Kidney tubule cell (primary cell): ENCODE data around the gene IQCE.
"Not testable (repeated sequence)": the region's sequence is repeated elsewhere in the genome, so short reads cannot be mapped to it uniquely, and the experiment has no call there.

Experiments used
- DNase-seq: peaks from one replicate; pipeline ENCODE4 v3.0.0-alpha.2; 2018; ENCODE audit warnings: low spot score

The IQCE gene

DNA sequence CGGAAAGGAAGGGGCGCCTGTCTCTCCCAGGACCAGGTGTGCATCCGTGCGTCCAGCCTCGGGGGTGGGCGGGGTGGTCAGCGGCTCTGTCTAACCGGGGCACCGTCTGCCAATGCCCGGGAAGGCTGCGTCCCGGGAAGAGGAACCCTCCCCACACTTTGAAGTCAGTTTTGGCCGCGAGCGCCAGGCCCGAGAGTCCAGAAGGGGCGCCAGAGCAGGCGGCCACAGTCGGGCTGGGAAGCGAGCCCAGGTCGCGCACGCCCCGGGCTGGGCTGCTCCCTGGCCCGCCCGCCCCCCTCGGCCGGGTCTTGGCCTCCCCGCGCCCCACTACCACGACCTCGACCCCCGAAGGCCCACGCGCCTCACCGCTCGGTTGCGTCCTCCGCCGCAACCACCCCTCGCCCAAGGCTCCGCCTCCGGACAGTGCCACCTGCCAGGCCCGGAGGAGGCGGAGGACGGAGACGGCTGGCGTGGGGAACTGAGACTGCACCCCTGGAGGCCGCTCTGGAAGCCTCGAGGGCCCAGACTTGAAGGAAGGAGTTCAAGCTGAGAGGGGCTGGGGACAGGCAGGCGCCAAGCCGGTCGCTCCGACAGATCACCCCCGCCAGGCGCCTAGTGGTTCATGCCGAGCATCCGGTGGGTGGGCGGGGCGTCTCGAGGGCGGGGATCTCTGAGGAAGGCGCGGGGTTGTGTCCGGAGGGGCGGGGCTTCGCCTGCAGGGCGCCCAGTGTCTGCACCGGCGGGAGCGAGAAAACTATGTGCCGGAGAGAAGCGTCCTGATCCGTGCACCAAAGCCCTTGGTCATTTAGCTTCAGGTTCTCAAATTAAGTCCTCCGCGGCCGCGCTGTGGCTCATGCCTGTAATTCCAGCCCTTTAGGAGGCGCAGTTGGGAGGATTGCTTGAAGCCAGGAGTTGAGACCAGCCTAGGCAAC is 3.4 kb upstream of the IQCE start, which contains the start of gene BRAT1:
Gene BRAT1, minus strand, starts transcription at position 404 of the 932 bp plus-strand sequence. CDS start 1,093 bp downstream, outside the sequence.
- DNase-seq, result peak; percentile 96

DNA sequence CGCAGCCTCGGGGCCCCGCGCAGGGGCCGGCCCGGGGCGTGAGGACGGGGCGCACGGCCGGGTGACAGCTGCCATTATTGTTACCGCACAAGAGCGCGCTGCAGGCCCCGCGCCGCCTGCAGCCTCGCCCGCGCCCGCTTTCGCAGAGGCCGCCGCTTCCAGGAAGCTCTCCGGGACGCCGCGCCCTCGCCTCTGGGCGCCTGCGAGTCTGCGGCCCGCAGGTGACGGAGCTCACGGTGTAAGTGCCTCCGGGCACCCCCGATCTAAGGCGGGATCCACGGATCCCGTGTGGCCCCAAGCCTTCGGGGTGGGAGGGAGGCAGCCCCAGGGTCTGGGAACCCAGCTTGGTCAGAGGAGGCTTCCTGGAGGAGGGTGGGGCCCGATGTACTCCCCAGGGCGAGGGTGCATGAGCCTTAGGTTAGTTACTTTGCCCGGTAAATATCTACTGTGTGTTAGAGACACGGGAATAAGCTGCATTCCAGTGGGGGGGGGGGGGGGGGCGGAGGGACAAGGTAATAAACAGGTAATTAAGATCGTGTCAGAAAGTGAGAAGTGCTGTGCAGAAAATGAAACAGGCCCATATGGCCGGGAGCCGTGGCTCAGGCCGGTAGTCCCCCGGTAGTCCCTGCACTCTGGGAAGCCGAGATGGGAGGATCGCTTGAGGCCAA is 638 bp downstream of the IQCE start:
- DNase-seq, result peak; percentile 53

DNA sequence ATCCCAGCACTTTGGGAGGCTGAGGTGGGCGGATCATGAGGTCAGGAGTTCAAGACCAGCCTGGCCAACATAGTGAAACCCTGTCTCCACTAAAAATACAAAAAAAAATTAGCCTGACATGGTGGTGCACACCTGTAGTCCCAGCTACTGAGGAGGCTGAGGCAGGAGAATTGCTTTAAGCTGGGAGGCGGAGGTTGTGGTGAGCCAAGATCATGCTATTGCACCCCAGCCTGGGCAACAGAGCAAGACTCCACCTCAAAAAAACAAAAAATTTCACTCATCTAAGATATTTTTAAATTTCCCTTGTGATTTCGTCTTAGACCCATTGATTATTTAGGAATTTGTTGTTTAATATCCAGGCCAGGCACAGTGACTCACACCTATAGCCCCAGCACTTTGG is 5.2 kb downstream of the IQCE start:
- DNase-seq, result not testable (repeated sequence)

DNA sequence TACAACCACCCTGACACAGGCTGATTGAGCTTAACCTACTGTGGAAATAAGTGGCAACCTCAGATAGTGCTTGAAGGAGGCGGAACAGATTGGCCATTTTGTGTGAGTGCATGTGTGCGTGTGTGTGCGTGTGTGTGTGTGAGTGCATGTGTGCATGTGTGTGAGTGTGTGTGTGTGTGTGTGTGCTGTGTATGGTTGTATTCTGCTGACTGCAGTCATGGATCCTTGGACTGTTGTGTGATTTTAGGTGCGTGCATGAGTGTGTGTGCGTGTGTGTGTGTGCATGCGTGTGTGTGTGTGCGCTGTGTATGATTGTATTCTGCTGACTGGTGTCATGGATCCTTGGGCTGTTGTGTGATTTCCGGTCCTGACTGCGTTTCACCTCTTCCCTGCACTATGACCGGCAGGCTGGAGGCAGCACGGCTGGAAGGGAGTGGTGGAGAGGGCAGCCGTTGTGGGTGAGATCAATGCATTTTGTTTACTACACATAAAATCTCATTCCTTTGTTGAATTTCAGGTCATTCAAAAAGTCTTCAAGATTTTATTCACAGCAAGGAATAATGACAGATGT is 6.3 kb downstream of the IQCE start:
- DNase-seq, result peak; percentile 30

DNA sequence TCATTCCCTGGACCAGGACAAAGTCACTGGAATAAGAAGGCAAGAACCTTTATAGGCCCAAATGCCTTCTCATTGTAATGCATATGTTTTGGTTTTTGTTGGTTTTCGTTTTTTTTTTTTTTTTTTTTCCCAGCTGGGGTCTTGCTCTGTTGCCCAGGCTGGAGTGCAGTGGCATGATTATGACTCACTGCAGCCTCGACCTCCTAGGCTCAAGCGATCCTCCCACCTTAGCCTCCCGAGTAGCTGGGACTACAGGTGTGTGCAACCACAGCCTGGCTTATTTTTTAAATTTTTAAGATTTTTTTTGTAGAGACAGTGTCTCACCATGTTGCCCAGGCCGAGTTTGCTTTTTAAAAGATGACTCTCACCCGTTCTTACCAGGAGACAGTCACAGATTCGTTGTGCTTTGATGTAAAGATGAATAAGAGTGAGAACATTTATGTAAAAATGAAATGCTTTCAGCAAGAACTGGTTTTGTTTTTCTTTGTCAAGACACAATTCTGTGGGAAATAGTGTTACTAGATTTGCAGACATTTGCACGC is 7.6 kb downstream of the IQCE start:
- DNase-seq, result no peak

DNA sequence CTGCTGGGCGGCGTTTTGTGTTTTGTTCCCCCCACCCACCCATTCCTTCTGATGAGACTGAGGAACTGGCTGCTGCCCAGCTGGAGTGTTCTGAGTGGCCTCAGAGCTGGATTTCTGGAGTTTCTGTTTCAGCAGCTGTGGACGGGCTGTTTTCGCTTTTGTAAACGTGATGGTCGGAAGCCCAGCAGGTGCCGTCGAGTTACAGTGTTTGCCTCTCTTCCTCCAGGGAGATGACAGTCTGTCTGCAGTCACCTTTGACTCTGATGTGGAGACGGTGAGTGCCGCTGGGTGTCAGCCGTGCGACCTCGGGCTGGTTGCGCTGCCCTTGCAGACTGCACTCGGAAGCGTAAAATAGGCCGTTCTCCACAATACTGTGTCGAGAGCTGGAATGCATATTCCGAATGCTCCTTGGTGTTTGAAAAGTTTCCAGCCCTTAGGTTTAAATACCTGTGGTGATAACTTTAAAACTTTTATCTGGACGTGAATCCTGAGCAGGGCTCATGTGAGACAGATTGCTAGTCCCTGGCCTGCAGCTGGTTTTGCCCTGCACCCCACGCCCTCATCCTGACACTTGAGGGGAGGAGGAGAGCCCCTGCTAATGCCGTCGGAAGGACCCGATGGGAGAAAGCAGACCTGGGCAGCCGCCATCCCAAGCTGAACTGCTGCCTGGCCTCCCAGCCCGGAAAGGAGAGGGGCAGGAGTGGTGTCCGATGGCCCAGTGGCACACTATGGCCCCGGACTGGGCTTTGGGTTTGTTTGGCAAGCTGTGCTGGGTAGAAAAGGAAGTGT is 8.3 kb downstream of the IQCE start:
- DNase-seq, result no peak

DNA sequence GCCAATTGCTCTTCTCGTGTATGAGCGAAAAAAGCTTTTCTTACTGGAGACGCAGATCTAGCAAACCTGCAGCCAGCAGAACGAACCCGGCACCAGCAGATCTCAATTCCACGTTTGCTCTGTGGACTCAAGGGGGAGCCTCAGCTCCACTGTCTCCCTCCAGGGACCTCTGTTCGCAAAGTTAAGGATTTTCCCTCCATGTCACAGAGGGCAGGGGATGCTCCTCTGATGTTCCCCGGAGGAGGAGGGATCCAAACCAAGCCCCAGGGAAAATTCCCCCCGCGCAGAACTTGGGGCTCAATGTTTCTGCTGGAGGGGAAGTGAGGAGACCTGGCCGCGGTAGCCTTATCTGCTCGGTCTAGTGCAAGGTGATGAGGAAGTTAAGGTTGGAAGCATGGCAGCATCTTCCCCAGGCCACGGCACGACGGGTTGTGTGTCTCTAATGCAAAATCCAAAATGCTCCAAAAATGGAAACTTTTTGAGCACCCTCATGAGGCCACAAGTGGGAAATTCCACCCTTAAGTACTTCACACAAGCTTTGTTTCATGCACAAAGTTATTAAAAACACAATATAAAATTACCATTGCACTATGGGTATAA is 9.0 kb downstream of the IQCE start:
- no peak for DNase-seq

DNA sequence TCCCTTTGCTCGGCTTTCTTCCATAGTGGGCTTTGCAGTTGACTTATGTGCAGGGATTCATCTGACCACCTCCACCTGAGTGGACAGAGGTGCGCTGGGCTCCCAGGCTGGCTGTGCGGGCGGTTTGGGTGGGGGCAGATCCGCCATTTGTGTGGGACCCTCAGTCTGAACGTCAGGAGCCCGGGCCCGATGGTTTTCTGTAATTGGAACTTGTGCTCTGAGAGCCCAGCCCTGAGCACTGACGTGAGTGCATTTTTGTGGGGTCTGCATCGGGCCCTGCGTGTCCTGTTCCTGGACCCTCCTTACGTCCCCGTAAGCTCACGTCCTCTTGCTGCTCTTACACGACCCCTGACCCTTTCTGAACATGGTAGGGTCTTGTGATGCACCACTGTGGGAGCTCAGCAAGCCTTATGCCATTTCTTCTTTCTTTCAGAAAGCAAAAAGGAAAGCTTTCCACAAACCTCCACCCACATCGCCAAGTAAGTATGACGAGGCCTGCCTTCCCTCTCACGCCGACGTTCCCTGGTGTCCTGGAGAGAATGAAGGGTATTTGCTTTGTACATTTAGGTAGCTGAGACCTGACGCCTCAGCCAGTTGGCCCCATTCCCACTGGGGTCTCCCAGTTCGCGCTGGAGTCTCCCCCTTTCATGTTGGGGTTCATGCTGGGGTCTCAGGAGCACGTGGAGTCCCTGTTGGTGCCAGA is 9.9 kb downstream of the IQCE start:
- no peak for DNase-seq

DNA sequence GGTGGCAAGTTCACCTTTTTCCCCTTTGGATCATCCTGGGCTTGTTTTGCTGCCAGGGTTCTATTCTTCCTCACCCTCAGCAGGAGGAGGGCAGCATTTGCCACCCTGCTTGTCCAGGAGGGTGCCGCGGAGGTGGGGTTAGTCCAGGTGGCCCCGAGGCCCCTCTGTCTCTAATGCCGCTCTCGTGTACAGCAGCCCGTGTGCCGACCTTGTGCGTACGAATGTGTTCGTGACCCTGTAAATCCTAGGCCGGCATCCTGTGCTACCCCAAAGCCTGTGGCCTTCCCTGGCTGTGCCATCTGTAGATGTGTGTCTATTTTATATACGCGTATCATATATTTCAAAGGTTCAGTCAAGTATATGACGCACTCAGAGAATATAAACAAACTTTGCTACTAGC is 10.6 kb downstream of the IQCE start:
- DNase-seq, result no peak

DNA sequence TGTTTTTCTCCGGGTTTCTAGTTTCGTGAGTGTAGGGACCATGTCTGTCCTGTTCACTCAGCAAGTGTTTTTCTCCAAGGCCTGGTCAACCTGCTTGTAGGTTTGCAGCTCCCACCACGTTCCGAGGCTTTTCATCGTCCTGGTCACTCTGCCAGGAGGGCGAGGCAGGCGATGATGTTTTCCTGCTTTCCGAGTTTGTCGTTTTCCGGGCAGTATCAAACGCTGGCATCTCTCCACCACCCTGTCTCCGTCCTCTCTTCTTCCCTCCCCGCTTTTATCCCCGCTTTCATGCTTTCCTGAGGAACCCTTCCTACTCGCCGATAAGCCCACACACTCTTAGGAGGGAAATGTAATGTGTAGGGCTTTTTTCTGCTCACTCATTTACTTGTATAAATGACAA is 11.2 kb downstream of the IQCE start:
- DNase-seq, result no peak

DNA sequence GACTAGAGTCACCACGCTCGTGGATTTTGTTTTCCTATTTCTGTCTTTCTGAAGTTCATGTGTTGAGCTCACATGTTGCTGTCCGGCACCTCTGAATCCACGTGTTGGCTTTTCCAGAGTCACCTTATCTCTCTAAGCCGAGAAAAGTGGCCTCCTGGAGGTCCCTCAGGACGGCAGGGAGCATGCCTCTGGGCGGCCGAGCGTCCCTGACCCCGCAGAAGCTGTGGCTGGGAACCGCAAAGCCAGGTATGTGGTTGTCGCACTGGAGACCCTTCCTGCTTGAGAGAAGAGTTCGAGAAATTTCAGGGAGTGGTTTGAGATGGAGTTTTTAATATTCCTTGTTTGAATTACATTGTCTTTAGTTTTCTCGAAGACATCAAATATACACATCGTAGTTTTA is 12.6 kb downstream of the IQCE start:
- DNase-seq, result no peak

DNA sequence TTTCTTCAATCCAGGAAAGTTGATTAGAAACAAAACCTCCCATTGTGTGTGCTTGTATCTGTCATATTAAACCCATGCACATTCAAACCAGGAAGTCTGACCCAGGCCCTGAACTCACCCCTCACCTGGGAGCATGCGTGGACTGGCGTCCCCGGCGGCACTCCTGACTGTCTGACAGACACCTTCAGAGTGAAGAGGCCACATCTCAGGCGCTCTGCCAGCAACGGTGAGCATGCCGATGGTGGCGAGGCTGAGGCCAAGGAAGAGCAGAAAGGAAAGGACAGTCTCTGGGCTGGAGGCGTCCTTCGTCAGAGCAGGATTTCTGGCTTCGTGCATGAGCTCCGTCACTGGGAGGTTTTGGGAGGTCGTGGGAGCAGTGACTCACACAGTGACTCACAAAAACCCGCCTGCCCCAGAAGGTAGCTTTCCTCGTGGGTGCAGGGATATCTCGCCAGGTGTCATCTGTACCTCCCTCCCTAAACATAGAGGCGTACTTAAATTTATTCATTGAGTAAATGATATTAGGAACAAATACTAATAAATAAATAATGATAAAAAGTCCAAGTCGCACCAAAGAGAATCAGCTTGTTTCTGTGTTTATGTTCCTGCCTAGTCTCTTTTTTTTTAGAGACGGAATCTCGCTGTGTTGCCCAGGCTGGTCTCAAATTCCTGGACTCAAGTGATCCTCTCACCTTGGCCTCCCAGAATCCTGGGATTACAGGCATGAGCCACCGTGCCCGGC is 13.5 kb downstream of the IQCE start:
- DNase-seq, result peak; percentile 83

DNA sequence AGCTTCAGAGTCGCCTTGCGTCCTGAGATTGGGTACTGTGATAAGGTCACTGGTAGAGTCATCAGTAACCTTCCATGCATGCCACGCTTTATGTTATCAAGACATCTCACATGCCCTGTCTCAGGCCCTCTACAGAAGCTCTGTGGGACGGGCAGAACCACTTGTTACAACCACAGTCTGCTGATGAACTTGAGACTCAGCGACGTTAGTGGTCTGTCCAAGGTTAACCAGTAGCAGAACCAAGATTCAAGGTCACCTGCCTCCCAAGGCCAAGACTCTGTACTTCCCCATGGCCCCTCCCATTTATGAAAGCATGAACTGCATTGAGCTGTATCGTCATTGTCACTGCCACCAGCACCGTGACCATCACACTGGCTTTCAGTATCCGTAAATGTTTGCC is 15.0 kb downstream of the IQCE start:
- DNase-seq, result no peak

DNA sequence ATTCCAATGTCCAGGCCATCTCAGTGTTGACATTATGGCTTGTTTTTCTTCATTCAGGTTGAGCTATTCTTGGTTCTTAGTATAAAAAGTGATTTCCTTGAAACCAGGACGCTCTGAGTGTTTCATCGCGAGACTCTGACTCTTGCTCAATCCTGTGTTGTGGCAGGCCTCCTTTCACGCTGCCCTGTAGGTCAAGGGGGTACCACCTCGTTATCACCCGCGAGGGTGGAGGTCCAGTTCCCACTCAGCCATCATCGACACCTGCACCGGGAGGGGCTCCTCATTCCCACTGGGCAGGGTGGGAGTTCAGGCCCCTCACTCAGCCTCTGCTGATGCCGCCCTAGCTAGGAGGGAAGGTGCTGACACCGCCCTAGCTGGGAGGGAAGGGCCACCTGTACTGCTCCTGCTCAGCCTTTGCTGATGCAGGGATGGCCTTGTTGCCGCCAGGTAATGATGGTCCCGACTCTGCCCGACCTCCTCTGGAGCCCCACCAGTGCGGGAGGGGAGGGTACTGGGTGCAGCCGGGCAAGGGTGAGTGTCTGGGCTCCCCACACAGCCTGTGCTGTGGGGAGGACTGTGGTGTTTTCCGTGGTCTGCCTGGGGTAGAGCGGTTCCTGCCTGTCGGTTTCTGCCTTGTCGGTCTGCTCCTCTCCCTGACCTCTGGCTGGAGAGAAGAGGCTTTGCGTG is 16.4 kb downstream of the IQCE start:
- DNase-seq, result no peak

DNA sequence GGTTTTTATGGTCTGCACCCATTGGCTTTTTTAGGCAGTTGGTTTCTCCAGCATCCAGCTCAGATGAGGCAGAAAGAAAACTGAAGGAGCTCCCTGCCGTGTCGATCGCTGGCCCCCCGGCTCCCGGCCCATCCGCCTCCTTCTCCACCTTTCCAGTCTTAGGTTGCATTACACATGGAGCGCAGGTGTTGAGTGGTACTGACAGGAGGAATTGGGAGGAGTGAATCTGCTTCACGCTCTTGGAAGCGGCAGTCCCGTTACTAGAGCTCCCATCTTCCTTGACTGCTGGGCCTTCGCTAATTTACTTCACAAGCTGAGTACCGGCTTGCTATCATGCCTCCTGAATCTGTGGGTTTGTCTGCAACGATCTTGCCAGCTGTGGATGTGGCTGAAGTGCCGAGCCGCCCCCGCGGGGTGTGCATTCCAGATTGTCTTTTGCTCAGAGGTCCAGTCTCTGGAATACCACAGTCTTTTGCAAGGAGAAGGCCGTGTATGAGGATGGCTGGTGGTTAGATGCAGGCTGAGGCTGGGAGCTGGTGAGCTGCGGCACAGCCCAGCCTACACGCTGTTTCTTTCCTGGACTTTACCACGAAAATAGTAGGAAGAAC is 17.1 kb downstream of the IQCE start:
- DNase-seq, result no peak

DNA sequence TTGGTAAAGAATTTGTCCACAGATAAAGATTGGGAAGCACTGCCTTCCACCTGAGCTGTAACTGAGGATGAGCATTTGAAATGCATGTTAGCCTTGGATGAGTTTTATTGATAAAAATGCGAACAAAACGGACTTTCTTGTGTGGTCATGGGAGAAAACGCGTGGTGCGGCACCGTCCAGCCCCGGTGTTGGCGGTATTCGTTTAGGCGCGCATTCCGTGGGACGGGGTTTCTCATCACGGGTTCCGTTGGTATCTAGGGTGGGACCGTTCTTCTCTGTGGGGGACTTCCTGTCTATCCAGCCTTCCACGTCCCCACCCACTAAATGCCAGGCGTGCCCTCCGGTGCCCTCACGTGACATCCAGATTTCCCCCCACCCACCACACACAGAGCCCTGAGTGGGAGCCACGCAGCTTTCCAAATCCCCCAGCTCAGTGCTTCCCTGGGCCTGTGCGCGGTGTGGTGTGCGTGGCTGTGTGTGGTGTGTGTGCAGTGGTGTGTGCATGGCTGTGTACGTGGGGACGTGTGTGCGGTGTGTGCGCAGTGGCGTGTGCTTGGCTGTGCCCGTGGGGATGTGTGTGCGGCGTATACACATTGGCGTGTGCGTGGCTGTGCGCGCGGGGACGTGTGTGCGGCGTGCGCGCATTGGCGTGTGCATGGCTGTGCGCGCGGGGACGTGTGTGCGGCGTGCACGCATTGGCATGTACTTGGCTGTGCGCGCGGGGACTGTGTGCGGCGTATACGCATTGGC is 18.1 kb downstream of the IQCE start:
- DNase-seq, result no peak

DNA sequence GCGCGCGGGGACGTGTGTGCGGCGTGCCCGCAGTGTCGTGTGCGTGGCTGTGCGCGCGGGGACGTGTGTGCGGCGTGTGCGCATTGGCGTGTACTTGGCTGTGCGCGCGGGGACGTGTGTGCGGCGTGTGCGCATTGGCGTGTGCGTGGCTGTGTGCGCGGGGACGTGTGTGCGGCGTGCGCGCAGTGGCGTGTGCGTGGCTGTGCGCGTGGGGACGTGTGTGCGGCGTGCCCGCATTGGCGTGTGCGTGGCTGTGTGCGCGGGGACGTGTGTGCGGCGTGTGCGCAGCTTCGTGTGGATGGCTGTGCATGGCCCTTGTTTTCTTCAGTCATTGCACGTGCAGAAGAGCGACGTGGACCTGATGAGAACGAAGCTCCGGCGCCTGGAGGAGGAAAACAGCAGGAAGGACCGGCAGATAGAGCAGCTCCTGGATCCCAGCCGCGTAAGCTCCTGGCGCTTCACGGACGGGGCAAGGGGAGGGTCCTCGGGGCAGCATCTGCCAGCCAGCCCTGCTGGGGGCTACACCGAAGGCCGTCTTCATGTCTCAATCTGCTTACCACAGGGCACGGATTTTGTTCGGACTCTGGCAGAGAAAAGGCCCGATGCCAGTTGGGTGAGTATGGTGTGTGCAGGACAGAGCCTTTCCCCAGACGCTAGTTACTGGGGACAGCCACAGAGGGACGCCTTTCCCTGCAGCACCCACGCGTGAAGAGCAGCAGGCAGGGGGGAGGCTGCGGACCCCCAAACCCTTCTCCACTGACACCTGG is 19.3 kb downstream of the IQCE start:
- no peak for DNase-seq

DNA sequence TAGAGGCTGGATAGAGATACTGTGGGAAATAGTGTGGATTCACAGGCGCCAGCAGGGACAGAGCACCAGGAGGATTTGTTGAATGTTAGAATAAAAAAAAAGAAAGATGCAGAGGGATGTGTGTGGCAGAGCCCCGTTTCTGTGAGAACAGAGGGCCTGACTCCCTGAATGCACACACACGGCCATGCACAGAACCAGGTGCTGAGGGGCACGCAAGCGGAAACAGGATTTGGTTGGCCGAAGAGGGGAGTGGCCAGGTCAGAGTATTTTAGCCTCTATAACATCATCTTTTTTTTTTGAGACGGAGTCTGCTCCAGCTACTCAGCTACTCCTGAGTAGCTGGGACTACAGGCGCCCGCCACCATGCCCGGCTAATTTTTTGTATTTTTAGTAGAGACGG is 21.9 kb downstream of the IQCE start:
- DNase-seq, result no peak
